Neural cell (in vitro differentiated cells): ENCODE measurements around the gene SPATA3.

Source experiments
- CTCF ChIP-seq: fragments of 450-650 bp; IDR thresholded peaks from 2 replicates; pipeline ENCODE4 v1.5.1; 2014; ENCODE audit warnings: antibody characterized with exemption, mild to moderate bottlenecking, moderate library complexity; ENCODE audit not compliant: poor library complexity, severe bottlenecking
- EZH2 ChIP-seq: fragments of 200-600, 300-800 bp; shearing (Covaris generic), sonication (generic); IDR thresholded peaks from 2 replicates; pipeline ENCODE4 v1.6.1; 2014; ENCODE audit warnings: antibody characterized with exemption, low read length, borderline replicate concordance, mild to moderate bottlenecking; ENCODE audit not compliant: insufficient read depth, poor library complexity, severe bottlenecking
- MXI1 ChIP-seq: fragments of 450-650 bp; conservative IDR thresholded peaks from 2 replicates; pipeline ENCODE4 v1.6.1; 2014; ENCODE audit warnings: antibody characterized with exemption, mild to moderate bottlenecking; ENCODE audit not compliant: poor library complexity, severe bottlenecking
- POLR2AphosphoS5 ChIP-seq: IDR thresholded peaks from 2 replicates; pipeline ENCODE4 v1.6.1; 2012

- no peak for TF ChIP-seq CTCF
- no peak for TF ChIP-seq EZH2
- TF ChIP-seq POLR2AphosphoS5: no peak
- no peak for TF ChIP-seq MXI1
Measured at GRCh38 chr2:230983566-230983965, 12.4 kb upstream of the SPATA3 start.
